GM10847 (cell line): ENCODE results near the gene PCK2.

Source experiments
- POLR2A ChIP-seq: IDR thresholded peaks from 2 replicates; pipeline ENCODE4 v1.6.1; 2011; ENCODE audit not compliant: insufficient read length; ENCODE audit errors: extremely low read depth

PCK2 gene

GRCh38 chr14:24093901-24094840 is at the start of gene PCK2:
Gene PCK2 (plus strand): TSS chr14:24094311. CDS start chr14:24094406, 95 bp downstream.
- TF ChIP-seq POLR2A, result peak; percentile 97

GRCh38 chr14:24051176-24051788 is 42.8 kb upstream of the PCK2 start:
- TF ChIP-seq POLR2A, result no peak

GRCh38 chr14:24051789-24052655 is 42.1 kb upstream of the PCK2 start, which contains the start of gene CARMIL3:
Gene CARMIL3 (plus strand): TSS chr14:24052009. CDS start chr14:24052154, 145 bp downstream.
- TF ChIP-seq POLR2A, result peak; percentile 41

GRCh38 chr14:24052656-24053547 is 41.2 kb upstream of the PCK2 start:
- TF ChIP-seq POLR2A, result no peak

- no peak for TF ChIP-seq POLR2A
Observed at GRCh38 chr14:24053548-24054323, 40.4 kb upstream of the PCK2 start.

GRCh38 chr14:24054324-24054641 is 39.8 kb upstream of the PCK2 start:
- no peak for TF ChIP-seq POLR2A

GRCh38 chr14:24054646-24055045 is 39.5 kb upstream of the PCK2 start:
- TF ChIP-seq POLR2A, result no peak

GRCh38 chr14:24055971-24056799 is 37.9 kb upstream of the PCK2 start:
- TF ChIP-seq POLR2A, result no peak

GRCh38 chr14:24056800-24057184 is 37.3 kb upstream of the PCK2 start:
- no peak for TF ChIP-seq POLR2A

GRCh38 chr14:24057271-24057670 is 36.8 kb upstream of the PCK2 start:
- no peak for TF ChIP-seq POLR2A

- TF ChIP-seq POLR2A, result no peak
Observed at GRCh38 chr14:24057867-24058259, 36.2 kb upstream of the PCK2 start.

- no peak for TF ChIP-seq POLR2A
Observed at GRCh38 chr14:24058260-24058950, 35.7 kb upstream of the PCK2 start.
